Measurements from ENCODE around the gene GPC6. TPM values are rescaled to one million over a fixed set of nuclear protein-coding genes. Genes with fewer than 3 reads are reported as not detected.

The GPC6 gene
- total RNA-seq, 1 donor from 2014 or later: 42.9 TPM

- TF ChIP-seq, protein P1, sequence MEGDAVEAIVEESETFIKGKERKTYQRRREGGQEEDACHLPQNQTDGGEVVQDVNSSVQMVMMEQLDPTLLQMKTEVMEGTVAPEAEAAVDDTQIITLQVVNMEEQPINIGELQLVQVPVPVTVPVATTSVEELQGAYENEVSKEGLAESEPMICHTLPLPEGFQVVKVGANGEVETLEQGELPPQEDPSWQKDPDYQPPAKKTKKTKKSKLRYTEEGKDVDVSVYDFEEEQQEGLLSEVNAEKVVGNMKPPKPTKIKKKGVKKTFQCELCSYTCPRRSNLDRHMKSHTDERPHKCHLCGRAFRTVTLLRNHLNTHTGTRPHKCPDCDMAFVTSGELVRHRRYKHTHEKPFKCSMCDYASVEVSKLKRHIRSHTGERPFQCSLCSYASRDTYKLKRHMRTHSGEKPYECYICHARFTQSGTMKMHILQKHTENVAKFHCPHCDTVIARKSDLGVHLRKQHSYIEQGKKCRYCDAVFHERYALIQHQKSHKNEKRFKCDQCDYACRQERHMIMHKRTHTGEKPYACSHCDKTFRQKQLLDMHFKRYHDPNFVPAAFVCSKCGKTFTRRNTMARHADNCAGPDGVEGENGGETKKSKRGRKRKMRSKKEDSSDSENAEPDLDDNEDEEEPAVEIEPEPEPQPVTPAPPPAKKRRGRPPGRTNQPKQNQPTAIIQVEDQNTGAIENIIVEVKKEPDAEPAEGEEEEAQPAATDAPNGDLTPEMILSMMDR (IDR thresholded peaks at IDR 0.05): no peak
- no peak for TF ChIP-seq EZH2 (IDR thresholded peaks at IDR 0.05)
- TF ChIP-seq EZH2phosphoT487 (IDR thresholded peaks at IDR 0.05): no peak
- Histone ChIP-seq H3K36me3 (no peaks in the 10 kb centered on the region), H3K79me2 (ENCODE audit: low read depth) (no peaks in the 10 kb centered on the region), H3K4me2 (no peak overlapping the region), H3K27me3 (no peaks in the 10 kb centered on the region), H3K4me3 (no peak overlapping the region), H3K27ac (no peak overlapping the region), H3F3A (ENCODE audit: low read depth) (no peaks in the 10 kb centered on the region), H4K20me1 (ENCODE audit: low read depth) (no peaks in the 10 kb centered on the region), H2AFZ (replicated peaks) (no peak overlapping the region), H3K9ac (no peak overlapping the region), H3K9me3 (ENCODE audit: low read depth) (no peaks in the 10 kb centered on the region), H3K4me1 (no peaks in the 10 kb centered on the region)
- Mint-ChIP-seq H3K4me1 (no peaks in the 10 kb centered on the region), H3K27ac (no peak overlapping the region), H3K27me3 (ENCODE audit: insufficient read depth, low read depth) (no peaks in the 10 kb centered on the region), H3K36me3 (no peaks in the 10 kb centered on the region), H3K4me3 (no peak overlapping the region), H3K9me3 (no peaks in the 10 kb centered on the region)
- DNase-seq (ENCODE audit: low spot score): no peak
Measured at GRCh38 chr13:94128430-94128829, 901.8 kb downstream of the GPC6 start.

- no peaks in the 10 kb centered on the region for H3K4me1 ChIP-seq
- no peaks in the 10 kb centered on the region for H4K20me1 ChIP-seq (ENCODE audit: low read depth)
- H3K27ac Mint-ChIP-seq: no peak overlapping the region
- no peaks in the 10 kb centered on the region for H3F3A ChIP-seq (ENCODE audit: low read depth)
- no peaks in the 10 kb centered on the region for H3K9me3 Mint-ChIP-seq
- no peak overlapping the region for H3K4me2 ChIP-seq
- H3K27me3 ChIP-seq: no peaks in the 10 kb centered on the region
- no peak for DNase-seq (ENCODE audit: low spot score)
- H3K36me3 ChIP-seq: no peaks in the 10 kb centered on the region
- no peaks in the 10 kb centered on the region for H3K9me3 ChIP-seq (ENCODE audit: low read depth)
- no peaks in the 10 kb centered on the region for H3K36me3 Mint-ChIP-seq
- no peaks in the 10 kb centered on the region for H3K4me1 Mint-ChIP-seq
- no peak overlapping the region for H3K4me3 ChIP-seq
- H2AFZ ChIP-seq (replicated peaks): no peak overlapping the region
- no peaks in the 10 kb centered on the region for H3K79me2 ChIP-seq (ENCODE audit: low read depth)
- H3K27me3 Mint-ChIP-seq (ENCODE audit: insufficient read depth, low read depth): no peaks in the 10 kb centered on the region
- H3K27ac ChIP-seq: no peak overlapping the region
- TF ChIP-seq, protein P1 (IDR thresholded peaks at IDR 0.05): no peak
- TF ChIP-seq EZH2 (IDR thresholded peaks at IDR 0.05): no peak
- TF ChIP-seq EZH2phosphoT487 (IDR thresholded peaks at IDR 0.05): no peak
- H3K4me3 Mint-ChIP-seq: no peak overlapping the region
- no peak overlapping the region for H3K9ac ChIP-seq
Measured at GRCh38 chr13:94129490-94129894, 902.9 kb downstream of the GPC6 start.

- H3K4me1 Mint-ChIP-seq: peaks cover under 1% of the 10 kb centered on the region
- H3K9me3 ChIP-seq (ENCODE audit: low read depth): no peaks in the 10 kb centered on the region
- H3F3A ChIP-seq (ENCODE audit: low read depth): no peaks in the 10 kb centered on the region
- no peaks in the 10 kb centered on the region for H3K27me3 Mint-ChIP-seq (ENCODE audit: insufficient read depth, low read depth)
- H3K79me2 ChIP-seq (ENCODE audit: low read depth): no peaks in the 10 kb centered on the region
- H3K27ac Mint-ChIP-seq: no peak overlapping the region
- TF ChIP-seq EZH2 (IDR thresholded peaks at IDR 0.05) (no peak), EZH2phosphoT487 (IDR thresholded peaks at IDR 0.05) (no peak)
- TF ChIP-seq, protein P1 (IDR thresholded peaks at IDR 0.05): no peak
- no peaks in the 10 kb centered on the region for H3K36me3 ChIP-seq
- H3K4me1 ChIP-seq: peaks cover 4% of the 10 kb centered on the region
- H3K4me3 Mint-ChIP-seq: no peak overlapping the region
- H3K4me2 ChIP-seq: no peak overlapping the region
- H3K4me3 ChIP-seq: no peak overlapping the region
- H3K9me3 Mint-ChIP-seq: no peaks in the 10 kb centered on the region
- no peak overlapping the region for H3K27ac ChIP-seq
- H2AFZ ChIP-seq (replicated peaks): no peak overlapping the region
- no peak for DNase-seq (ENCODE audit: low spot score)
- no peaks in the 10 kb centered on the region for H3K36me3 Mint-ChIP-seq
- H4K20me1 ChIP-seq (ENCODE audit: low read depth): no peaks in the 10 kb centered on the region
- H3K9ac ChIP-seq: no peak overlapping the region
- peaks cover 33% of the 10 kb centered on the region for H3K27me3 ChIP-seq
Measured at GRCh38 chr13:94138831-94139230, 912.2 kb downstream of the GPC6 start.

All from neural progenitor cell (in vitro differentiated cells).